WTC11 (cell line): ENCODE measurements around the gene WDR49. TPM values are rescaled to one million over a fixed set of nuclear protein-coding genes. Genes with fewer than 3 reads are reported as not detected.

ENCODE experiments used
- ATAC-seq: fragments of 200-7000 bp; cut with Tn5 transposase; 2 replicates; pipeline ENCODE4 v1.10.0; 2021; ENCODE audit warnings: mild to moderate bottlenecking, moderate library complexity
- CTCF ChIA-PET: fragments of 300-600 bp; sonication (Branson Sonifier 250); formaldehyde crosslinking; loops from one replicate; lab custom pipeline; 2021; ENCODE audit warnings: antibody characterized with exemption; lab: Charles Lee
- POLR2A ChIA-PET: fragments of 350-600 bp; sonication (Branson Sonifier 250); formaldehyde crosslinking; loops from one replicate; lab custom pipeline; 2021; ENCODE audit warnings: antibody characterized with exemption; lab: Charles Lee
- DNase-seq: peaks from one replicate; pipeline ENCODE4 v3.0.0; 2021; ENCODE audit warnings: low spot score
- H3K27ac Mint-ChIP-seq: 2 replicates; pipeline ENCODE4 v1.8.0; 2021; ENCODE audit warnings: mixed read lengths
- H3K27me3 Mint-ChIP-seq: 2 replicates; pipeline ENCODE4 v1.8.0; 2021; ENCODE audit warnings: low read depth, mild to moderate bottlenecking, moderate library complexity, mixed read lengths
- H3K36me3 Mint-ChIP-seq: 2 replicates; pipeline ENCODE4 v1.8.0; 2021; ENCODE audit warnings: mixed read lengths
- H3K4me1 Mint-ChIP-seq: 2 replicates; pipeline ENCODE4 v1.8.0; 2022; ENCODE audit warnings: mixed read lengths
- H3K4me3 Mint-ChIP-seq: 2 replicates; pipeline ENCODE4 v1.8.0; 2021; ENCODE audit warnings: mild to moderate bottlenecking, moderate library complexity, mixed read lengths
- H3K9me3 Mint-ChIP-seq: 2 replicates; pipeline ENCODE4 v1.8.0; 2021; ENCODE audit warnings: mixed read lengths
- ELF4 ChIP-seq: sonication (generic); formaldehyde crosslinking; IDR thresholded peaks from 2 replicates; pipeline ENCODE4 v1.8.1; 2022; ENCODE audit warnings: low read depth, mild to moderate bottlenecking, moderate library complexity, missing genetic modification reagents
- ETV6 ChIP-seq: sonication (generic); formaldehyde crosslinking; IDR thresholded peaks from 2 replicates; pipeline ENCODE4 v1.8.1; 2022; ENCODE audit warnings: mild to moderate bottlenecking, missing genetic modification reagents
- FOXK1 ChIP-seq: sonication (generic); formaldehyde crosslinking; IDR thresholded peaks from 2 replicates; pipeline ENCODE4 v1.8.0; 2022; ENCODE audit warnings: mild to moderate bottlenecking, moderate library complexity, missing genetic modification reagents
- FOXP4 ChIP-seq: sonication (generic); formaldehyde crosslinking; IDR thresholded peaks from 2 replicates; pipeline ENCODE4 v1.8.0; 2022; ENCODE audit warnings: mild to moderate bottlenecking, missing genetic modification reagents
- MXD4 ChIP-seq: fragments of 250-450 bp; sonication (Bioruptor Pico); IDR thresholded peaks from 2 replicates; pipeline ENCODE4 v1.8.0; 2021; ENCODE audit warnings: mild to moderate bottlenecking, moderate library complexity, borderline replicate concordance
- ZNF121 ChIP-seq: sonication (generic); formaldehyde crosslinking; IDR thresholded peaks from 2 replicates; pipeline ENCODE4 v1.8.0; 2023; ENCODE audit warnings: missing genetic modification reagents
- total RNA-seq: library from RNA; stranded (reverse); gene quantifications from 3 replicates; pipeline ENCODE4 v1.2.3, GENCODE V29; 2021
- TF ChIP-seq, protein P1 (sequence below): sonication (generic); formaldehyde crosslinking; IDR thresholded peaks from 2 replicates; pipeline ENCODE4 v1.8.0; 2022; ENCODE audit warnings: missing genetic modification reagents
- TF ChIP-seq, protein P2 (sequence below): fragments of 250-450 bp; sonication (Bioruptor Pico); IDR thresholded peaks from 2 replicates; pipeline ENCODE4 v1.9.0; 2021; ENCODE audit warnings: mild to moderate bottlenecking, borderline replicate concordance
- TF ChIP-seq, protein P3 (sequence below): sonication (generic); formaldehyde crosslinking; IDR thresholded peaks from 2 replicates; pipeline ENCODE4 v1.8.0; 2023; ENCODE audit warnings: mild to moderate bottlenecking, missing genetic modification reagents
- TF ChIP-seq, protein P4 (sequence below): sonication (generic); formaldehyde crosslinking; IDR thresholded peaks from 2 replicates; pipeline ENCODE4 v1.8.1; 2023; ENCODE audit warnings: mild to moderate bottlenecking, missing genetic modification reagents, moderate library complexity
- TF ChIP-seq, protein P5 (sequence below): sonication (generic); formaldehyde crosslinking; IDR thresholded peaks from 2 replicates; pipeline ENCODE4 v1.8.0; 2022; ENCODE audit warnings: mild to moderate bottlenecking, missing genetic modification reagents
- TF ChIP-seq, protein P6 (sequence below): sonication (generic); formaldehyde crosslinking; IDR thresholded peaks from 2 replicates; pipeline ENCODE4 v1.8.0; 2023; ENCODE audit warnings: missing genetic modification reagents, mild to moderate bottlenecking, borderline replicate concordance

Gene WDR49
- total RNA-seq, 1 experiment from 2014 or later, result 0.92 TPM

GRCh38 chr3:167450195-167450594, 203.5 kb downstream of the WDR49 start:
- TF ChIP-seq, protein P1, sequence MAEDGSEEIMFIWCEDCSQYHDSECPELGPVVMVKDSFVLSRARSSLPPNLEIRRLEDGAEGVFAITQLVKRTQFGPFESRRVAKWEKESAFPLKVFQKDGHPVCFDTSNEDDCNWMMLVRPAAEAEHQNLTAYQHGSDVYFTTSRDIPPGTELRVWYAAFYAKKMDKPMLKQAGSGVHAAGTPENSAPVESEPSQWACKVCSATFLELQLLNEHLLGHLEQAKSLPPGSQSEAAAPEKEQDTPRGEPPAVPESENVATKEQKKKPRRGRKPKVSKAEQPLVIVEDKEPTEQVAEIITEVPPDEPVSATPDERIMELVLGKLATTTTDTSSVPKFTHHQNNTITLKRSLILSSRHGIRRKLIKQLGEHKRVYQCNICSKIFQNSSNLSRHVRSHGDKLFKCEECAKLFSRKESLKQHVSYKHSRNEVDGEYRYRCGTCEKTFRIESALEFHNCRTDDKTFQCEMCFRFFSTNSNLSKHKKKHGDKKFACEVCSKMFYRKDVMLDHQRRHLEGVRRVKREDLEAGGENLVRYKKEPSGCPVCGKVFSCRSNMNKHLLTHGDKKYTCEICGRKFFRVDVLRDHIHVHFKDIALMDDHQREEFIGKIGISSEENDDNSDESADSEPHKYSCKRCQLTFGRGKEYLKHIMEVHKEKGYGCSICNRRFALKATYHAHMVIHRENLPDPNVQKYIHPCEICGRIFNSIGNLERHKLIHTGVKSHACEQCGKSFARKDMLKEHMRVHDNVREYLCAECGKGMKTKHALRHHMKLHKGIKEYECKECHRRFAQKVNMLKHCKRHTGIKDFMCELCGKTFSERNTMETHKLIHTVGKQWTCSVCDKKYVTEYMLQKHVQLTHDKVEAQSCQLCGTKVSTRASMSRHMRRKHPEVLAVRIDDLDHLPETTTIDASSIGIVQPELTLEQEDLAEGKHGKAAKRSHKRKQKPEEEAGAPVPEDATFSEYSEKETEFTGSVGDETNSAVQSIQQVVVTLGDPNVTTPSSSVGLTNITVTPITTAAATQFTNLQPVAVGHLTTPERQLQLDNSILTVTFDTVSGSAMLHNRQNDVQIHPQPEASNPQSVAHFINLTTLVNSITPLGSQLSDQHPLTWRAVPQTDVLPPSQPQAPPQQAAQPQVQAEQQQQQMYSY (CRISPR knock-in tag), result no peak
- TF ChIP-seq, protein P2, sequence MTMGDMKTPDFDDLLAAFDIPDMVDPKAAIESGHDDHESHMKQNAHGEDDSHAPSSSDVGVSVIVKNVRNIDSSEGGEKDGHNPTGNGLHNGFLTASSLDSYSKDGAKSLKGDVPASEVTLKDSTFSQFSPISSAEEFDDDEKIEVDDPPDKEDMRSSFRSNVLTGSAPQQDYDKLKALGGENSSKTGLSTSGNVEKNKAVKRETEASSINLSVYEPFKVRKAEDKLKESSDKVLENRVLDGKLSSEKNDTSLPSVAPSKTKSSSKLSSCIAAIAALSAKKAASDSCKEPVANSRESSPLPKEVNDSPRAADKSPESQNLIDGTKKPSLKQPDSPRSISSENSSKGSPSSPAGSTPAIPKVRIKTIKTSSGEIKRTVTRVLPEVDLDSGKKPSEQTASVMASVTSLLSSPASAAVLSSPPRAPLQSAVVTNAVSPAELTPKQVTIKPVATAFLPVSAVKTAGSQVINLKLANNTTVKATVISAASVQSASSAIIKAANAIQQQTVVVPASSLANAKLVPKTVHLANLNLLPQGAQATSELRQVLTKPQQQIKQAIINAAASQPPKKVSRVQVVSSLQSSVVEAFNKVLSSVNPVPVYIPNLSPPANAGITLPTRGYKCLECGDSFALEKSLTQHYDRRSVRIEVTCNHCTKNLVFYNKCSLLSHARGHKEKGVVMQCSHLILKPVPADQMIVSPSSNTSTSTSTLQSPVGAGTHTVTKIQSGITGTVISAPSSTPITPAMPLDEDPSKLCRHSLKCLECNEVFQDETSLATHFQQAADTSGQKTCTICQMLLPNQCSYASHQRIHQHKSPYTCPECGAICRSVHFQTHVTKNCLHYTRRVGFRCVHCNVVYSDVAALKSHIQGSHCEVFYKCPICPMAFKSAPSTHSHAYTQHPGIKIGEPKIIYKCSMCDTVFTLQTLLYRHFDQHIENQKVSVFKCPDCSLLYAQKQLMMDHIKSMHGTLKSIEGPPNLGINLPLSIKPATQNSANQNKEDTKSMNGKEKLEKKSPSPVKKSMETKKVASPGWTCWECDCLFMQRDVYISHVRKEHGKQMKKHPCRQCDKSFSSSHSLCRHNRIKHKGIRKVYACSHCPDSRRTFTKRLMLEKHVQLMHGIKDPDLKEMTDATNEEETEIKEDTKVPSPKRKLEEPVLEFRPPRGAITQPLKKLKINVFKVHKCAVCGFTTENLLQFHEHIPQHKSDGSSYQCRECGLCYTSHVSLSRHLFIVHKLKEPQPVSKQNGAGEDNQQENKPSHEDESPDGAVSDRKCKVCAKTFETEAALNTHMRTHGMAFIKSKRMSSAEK (CRISPR knock-in tag), result no peak
- TF ChIP-seq MXD4 (CRISPR knock-in tag), result no peak
- H3K27ac Mint-ChIP-seq, result no peak overlapping the region
- no peaks in the 10 kb centered on the region for H3K27me3 Mint-ChIP-seq
- H3K36me3 Mint-ChIP-seq, result no peaks in the 10 kb centered on the region
- peaks cover 27% of the 10 kb centered on the region for H3K4me1 Mint-ChIP-seq
- ATAC-seq (no peak), DNase-seq (no peak)
- CTCF ChIA-PET, result no interaction called here
- H3K9me3 Mint-ChIP-seq, result no peaks in the 10 kb centered on the region
- POLR2A ChIA-PET, result no interaction called here
- no peak overlapping the region for H3K4me3 Mint-ChIP-seq

DNA sequence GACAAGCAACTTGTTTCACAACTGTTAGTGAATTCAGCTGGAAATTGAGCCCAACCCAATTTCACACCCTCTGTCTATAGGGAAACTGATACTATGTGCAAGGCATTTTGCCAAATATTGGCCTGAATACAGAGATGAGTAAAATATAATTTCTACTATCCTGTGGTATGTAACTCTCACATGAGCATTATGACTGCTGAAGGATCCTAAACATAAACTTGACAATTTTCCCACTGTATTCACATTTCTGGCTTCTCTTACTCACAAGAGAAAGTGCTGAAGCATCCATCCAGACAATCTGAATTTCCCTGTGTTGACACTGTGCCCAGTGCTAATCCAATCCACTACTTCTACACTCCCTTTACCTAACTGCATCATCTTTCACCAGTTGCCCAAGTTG, 208.3 kb downstream of the WDR49 start:
- POLR2A ChIA-PET, result no interaction called here
- no peak for DNase-seq
- Mint-ChIP-seq H3K4me3 (no peak overlapping the region), H3K27ac (no peak overlapping the region), H3K4me1 (no peaks in the 10 kb centered on the region), H3K27me3 (no peaks in the 10 kb centered on the region), H3K9me3 (peaks cover 5% of the 10 kb centered on the region), H3K36me3 (peaks cover 4% of the 10 kb centered on the region; the same call in 1 of the 2 replicates)
- CTCF ChIA-PET, result no interaction called here
- no peak for ATAC-seq
- TF ChIP-seq, protein P3, sequence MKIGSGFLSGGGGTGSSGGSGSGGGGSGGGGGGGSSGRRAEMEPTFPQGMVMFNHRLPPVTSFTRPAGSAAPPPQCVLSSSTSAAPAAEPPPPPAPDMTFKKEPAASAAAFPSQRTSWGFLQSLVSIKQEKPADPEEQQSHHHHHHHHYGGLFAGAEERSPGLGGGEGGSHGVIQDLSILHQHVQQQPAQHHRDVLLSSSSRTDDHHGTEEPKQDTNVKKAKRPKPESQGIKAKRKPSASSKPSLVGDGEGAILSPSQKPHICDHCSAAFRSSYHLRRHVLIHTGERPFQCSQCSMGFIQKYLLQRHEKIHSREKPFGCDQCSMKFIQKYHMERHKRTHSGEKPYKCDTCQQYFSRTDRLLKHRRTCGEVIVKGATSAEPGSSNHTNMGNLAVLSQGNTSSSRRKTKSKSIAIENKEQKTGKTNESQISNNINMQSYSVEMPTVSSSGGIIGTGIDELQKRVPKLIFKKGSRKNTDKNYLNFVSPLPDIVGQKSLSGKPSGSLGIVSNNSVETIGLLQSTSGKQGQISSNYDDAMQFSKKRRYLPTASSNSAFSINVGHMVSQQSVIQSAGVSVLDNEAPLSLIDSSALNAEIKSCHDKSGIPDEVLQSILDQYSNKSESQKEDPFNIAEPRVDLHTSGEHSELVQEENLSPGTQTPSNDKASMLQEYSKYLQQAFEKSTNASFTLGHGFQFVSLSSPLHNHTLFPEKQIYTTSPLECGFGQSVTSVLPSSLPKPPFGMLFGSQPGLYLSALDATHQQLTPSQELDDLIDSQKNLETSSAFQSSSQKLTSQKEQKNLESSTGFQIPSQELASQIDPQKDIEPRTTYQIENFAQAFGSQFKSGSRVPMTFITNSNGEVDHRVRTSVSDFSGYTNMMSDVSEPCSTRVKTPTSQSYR (CRISPR knock-in tag), result no peak
- TF ChIP-seq, protein P4, sequence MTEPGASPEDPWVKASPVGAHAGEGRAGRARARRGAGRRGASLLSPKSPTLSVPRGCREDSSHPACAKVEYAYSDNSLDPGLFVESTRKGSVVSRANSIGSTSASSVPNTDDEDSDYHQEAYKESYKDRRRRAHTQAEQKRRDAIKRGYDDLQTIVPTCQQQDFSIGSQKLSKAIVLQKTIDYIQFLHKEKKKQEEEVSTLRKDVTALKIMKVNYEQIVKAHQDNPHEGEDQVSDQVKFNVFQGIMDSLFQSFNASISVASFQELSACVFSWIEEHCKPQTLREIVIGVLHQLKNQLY (CRISPR knock-in tag), result no peak
- TF ChIP-seq FOXK1 (CRISPR knock-in tag) (no peak), ZNF121 (CRISPR knock-in tag) (no peak)

GRCh38 chr3:167441256-167441655, 212.5 kb downstream of the WDR49 start:
- Mint-ChIP-seq H3K9me3 (peaks cover 21% of the 10 kb centered on the region), H3K27ac (no peak overlapping the region), H3K4me1 (peaks cover 9% of the 10 kb centered on the region; the same call in 1 of the 2 replicates), H3K27me3 (no peaks in the 10 kb centered on the region), H3K4me3 (no peak overlapping the region), H3K36me3 (peaks cover 12% of the 10 kb centered on the region; the same call in 1 of the 2 replicates)
- POLR2A ChIA-PET, result no interaction called here
- CTCF ChIA-PET, result no interaction called here
- ATAC-seq, result no peak
- no peak for DNase-seq
- TF ChIP-seq ELF4 (CRISPR knock-in tag) (no peak), ETV6 (CRISPR knock-in tag) (no peak), FOXK1 (CRISPR knock-in tag) (no peak), FOXP4 (CRISPR knock-in tag) (no peak)
- TF ChIP-seq, protein P5, sequence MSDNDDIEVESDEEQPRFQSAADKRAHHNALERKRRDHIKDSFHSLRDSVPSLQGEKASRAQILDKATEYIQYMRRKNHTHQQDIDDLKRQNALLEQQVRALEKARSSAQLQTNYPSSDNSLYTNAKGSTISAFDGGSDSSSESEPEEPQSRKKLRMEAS (CRISPR knock-in tag), result no peak
- TF ChIP-seq, protein P6, sequence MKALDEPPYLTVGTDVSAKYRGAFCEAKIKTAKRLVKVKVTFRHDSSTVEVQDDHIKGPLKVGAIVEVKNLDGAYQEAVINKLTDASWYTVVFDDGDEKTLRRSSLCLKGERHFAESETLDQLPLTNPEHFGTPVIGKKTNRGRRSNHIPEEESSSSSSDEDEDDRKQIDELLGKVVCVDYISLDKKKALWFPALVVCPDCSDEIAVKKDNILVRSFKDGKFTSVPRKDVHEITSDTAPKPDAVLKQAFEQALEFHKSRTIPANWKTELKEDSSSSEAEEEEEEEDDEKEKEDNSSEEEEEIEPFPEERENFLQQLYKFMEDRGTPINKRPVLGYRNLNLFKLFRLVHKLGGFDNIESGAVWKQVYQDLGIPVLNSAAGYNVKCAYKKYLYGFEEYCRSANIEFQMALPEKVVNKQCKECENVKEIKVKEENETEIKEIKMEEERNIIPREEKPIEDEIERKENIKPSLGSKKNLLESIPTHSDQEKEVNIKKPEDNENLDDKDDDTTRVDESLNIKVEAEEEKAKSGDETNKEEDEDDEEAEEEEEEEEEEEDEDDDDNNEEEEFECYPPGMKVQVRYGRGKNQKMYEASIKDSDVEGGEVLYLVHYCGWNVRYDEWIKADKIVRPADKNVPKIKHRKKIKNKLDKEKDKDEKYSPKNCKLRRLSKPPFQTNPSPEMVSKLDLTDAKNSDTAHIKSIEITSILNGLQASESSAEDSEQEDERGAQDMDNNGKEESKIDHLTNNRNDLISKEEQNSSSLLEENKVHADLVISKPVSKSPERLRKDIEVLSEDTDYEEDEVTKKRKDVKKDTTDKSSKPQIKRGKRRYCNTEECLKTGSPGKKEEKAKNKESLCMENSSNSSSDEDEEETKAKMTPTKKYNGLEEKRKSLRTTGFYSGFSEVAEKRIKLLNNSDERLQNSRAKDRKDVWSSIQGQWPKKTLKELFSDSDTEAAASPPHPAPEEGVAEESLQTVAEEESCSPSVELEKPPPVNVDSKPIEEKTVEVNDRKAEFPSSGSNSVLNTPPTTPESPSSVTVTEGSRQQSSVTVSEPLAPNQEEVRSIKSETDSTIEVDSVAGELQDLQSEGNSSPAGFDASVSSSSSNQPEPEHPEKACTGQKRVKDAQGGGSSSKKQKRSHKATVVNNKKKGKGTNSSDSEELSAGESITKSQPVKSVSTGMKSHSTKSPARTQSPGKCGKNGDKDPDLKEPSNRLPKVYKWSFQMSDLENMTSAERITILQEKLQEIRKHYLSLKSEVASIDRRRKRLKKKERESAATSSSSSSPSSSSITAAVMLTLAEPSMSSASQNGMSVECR (CRISPR knock-in tag), result no peak
